HG03039 (cell line): ENCODE measurements around the gene ALPL.

Experiments used
- ATAC-seq: cut with Tn5 transposase; IDR thresholded peaks from one replicate; pipeline ENCODE4 v1.9.1; 2021; ENCODE audit warnings: mild to moderate bottlenecking, moderate library complexity; ENCODE audit not compliant: unreplicated experiment

ALPL gene

GRCh38 chr1:21614419-21615115, 105.3 kb downstream of the ALPL start:
- no peak for ATAC-seq

- no peak for ATAC-seq
These were observed 107.1 kb downstream of the ALPL start for GRCh38 chr1:21616372-21616771.

GRCh38 chr1:21617126-21617738, 108.0 kb downstream of the ALPL start:
- ATAC-seq = no peak

- ATAC-seq = no peak
These were observed 108.8 kb downstream of the ALPL start for GRCh38 chr1:21618059-21618458.

GRCh38 chr1:21618561-21619374, 109.5 kb downstream of the ALPL start:
- no peak for ATAC-seq

- ATAC-seq = no peak
These were observed 110.2 kb downstream of the ALPL start for GRCh38 chr1:21619375-21619947.

- no peak for ATAC-seq
These were observed 110.8 kb downstream of the ALPL start for GRCh38 chr1:21620011-21620410.

- ATAC-seq = no peak
These were observed 111.3 kb downstream of the ALPL start for GRCh38 chr1:21620496-21620895.

- ATAC-seq = no peak
These were observed 111.8 kb downstream of the ALPL start for GRCh38 chr1:21621051-21621450.

GRCh38 chr1:21621761-21622436, 112.7 kb downstream of the ALPL start:
- no peak for ATAC-seq

GRCh38 chr1:21622466-21623315, 113.5 kb downstream of the ALPL start:
- ATAC-seq = no peak

GRCh38 chr1:21623410-21623961, 114.3 kb downstream of the ALPL start:
- no peak for ATAC-seq

GRCh38 chr1:21624571-21625389, 115.6 kb downstream of the ALPL start:
- ATAC-seq = no peak

- ATAC-seq = no peak
These were observed 116.4 kb downstream of the ALPL start for GRCh38 chr1:21625390-21626190.

GRCh38 chr1:21626921-21627339, 117.7 kb downstream of the ALPL start:
- no peak for ATAC-seq
